Neural progenitor cell (in vitro differentiated cells): ENCODE data around the gene TSPOAP1. TPM values are rescaled to one million over a fixed set of nuclear protein-coding genes. Genes with fewer than 3 reads are reported as not detected.

ENCODE experiments used
- DNase-seq: peaks from one replicate; pipeline ENCODE4 v3.0.0-alpha.2; 2016; ENCODE audit warnings: low spot score
- H2AFZ ChIP-seq: fragments of 200-600 bp; sonication (generic); replicated peaks from 2 replicates; pipeline ENCODE4 v1.6.1; 2016; ENCODE audit warnings: antibody characterized with exemption
- H3F3A ChIP-seq: fragments of 200-600 bp; sonication (generic); 2 replicates; pipeline ENCODE4 v1.6.1; 2016; ENCODE audit warnings: antibody characterized with exemption, low read depth
- H3K27ac ChIP-seq: fragments of 200-600 bp; sonication (generic); 2 replicates; pipeline ENCODE4 v1.5.1; 2016; ENCODE audit warnings: mild to moderate bottlenecking
- H3K27me3 ChIP-seq: fragments of 200-600 bp; sonication (generic); 2 replicates; pipeline ENCODE4 v1.6.1; 2016; ENCODE audit warnings: mild to moderate bottlenecking, moderate library complexity
- H3K36me3 ChIP-seq: fragments of 200-600 bp; sonication (generic); 2 replicates; pipeline ENCODE4 v1.5.1; 2016
- H3K4me1 ChIP-seq: fragments of 200-600 bp; sonication (generic); 2 replicates; pipeline ENCODE4 v1.6.1; 2016; ENCODE audit warnings: mixed run types
- H3K4me2 ChIP-seq: fragments of 200-600 bp; sonication (generic); 2 replicates; pipeline ENCODE4 v1.6.1; 2016
- H3K4me3 ChIP-seq: fragments of 200-600 bp; sonication (generic); 2 replicates; pipeline ENCODE4 v1.5.1; 2016
- H3K79me2 ChIP-seq: fragments of 200-600 bp; sonication (generic); 2 replicates; pipeline ENCODE4 v1.6.1; 2016; ENCODE audit warnings: low read depth
- H3K9ac ChIP-seq: fragments of 200-600 bp; sonication (generic); 2 replicates; pipeline ENCODE4 v1.6.1; 2016
- H3K9me3 ChIP-seq: fragments of 200-600 bp; sonication (generic); 2 replicates; pipeline ENCODE4 v1.5.1; 2016; ENCODE audit warnings: low read depth
- H4K20me1 ChIP-seq: fragments of 200-600 bp; sonication (generic); 2 replicates; pipeline ENCODE4 v1.6.1; 2016; ENCODE audit warnings: low read depth
- H3K27ac Mint-ChIP-seq: 3 replicates; pipeline ENCODE4 v1.8.0; 2021; ENCODE audit warnings: mixed read lengths
- H3K27me3 Mint-ChIP-seq: 2 replicates; pipeline ENCODE4 v1.8.0; 2022; ENCODE audit warnings: low read depth, mild to moderate bottlenecking, inconsistent platforms, moderate library complexity, mixed read lengths; ENCODE audit not compliant: insufficient read depth
- H3K36me3 Mint-ChIP-seq: 3 replicates; pipeline ENCODE4 v1.8.0; 2021; ENCODE audit warnings: mixed read lengths
- H3K4me1 Mint-ChIP-seq: 3 replicates; pipeline ENCODE4 v1.8.0; 2021; ENCODE audit warnings: mixed read lengths
- H3K4me3 Mint-ChIP-seq: 3 replicates; pipeline ENCODE4 v1.8.0; 2021; ENCODE audit warnings: mild to moderate bottlenecking, moderate library complexity, mixed read lengths
- H3K9me3 Mint-ChIP-seq: 3 replicates; pipeline ENCODE4 v1.8.0; 2020; ENCODE audit warnings: mixed read lengths
- CTCF ChIP-seq: fragments of 200-600 bp; sonication (generic); IDR thresholded peaks from 2 replicates; pipeline ENCODE4 v1.5.1; 2017; ENCODE audit warnings: antibody characterized with exemption, mild to moderate bottlenecking
- EZH2 ChIP-seq: fragments of 200-600 bp; sonication (generic); IDR thresholded peaks from 2 replicates; pipeline ENCODE4 v1.6.1; 2017; ENCODE audit warnings: antibody characterized with exemption, mild to moderate bottlenecking, moderate library complexity
- EZH2phosphoT487 ChIP-seq: fragments of 200-600 bp; sonication (generic); IDR thresholded peaks from 2 replicates; pipeline ENCODE4 v1.6.1; 2017; ENCODE audit warnings: antibody characterized with exemption
- total RNA-seq: library from RNA; depleted of rRNA; stranded (reverse); fragments of >200 nt; gene quantifications from 2 replicates; pipeline ENCODE4 v1.2.3, GENCODE V29; 2015; ENCODE audit warnings: low replicate concordance

TSPOAP1 gene
- total RNA-seq, 1 donor from 2014 or later: 13.8 TPM

DNA sequence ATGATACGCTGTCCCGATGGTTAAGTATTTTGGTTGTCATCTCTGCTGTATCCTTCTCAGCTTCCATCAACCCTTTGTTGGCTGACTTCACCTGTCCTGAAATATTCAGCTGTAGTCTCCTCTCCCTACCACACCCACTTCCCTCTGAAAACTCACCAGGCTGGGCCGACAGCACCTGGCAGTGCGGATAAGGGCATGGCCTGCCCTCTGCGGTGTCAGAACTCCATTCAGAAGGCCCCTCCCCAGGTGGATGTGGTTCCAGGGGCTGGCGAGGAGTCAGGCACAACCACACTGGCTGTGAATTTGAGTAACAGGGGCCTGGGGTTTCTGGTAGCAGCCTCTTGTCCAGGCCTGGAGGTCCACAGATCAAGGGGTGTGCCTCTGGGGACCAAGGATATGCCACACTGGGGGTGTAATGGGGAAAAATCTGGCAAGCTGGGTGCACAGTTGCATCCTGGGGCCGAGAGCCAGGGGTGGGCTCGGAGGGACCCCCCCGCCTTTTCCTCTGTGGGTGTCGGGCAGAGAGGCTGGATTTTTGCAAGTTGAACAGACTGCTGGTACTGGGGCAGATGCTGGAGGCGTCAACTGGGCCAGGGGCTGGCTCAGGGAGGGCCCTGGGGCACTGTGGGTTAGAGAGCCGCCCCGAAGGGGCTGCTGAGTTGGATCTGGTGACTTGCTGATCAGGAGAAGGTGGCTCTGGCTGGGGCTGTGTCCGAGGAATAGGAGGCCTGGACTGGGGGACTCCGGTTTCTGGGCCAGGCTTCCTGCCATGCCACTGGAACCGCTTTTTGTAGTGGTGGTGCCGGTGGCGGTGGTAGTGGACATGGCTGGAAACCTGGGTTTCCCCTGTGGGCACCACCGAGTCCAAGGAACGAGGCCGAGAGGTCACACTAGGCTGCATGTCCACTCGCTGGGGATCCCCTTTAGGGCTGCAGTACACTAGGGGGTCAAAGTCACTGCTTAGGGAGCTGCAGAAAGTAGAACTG is 29.0 kb upstream of the TSPOAP1 start:
- Mint-ChIP-seq H3K27ac (peak overlapping the region; percentile 74), H3K27me3 (peaks cover 3% of the 10 kb centered on the region), H3K4me3 (no peak overlapping the region), H3K4me1 (peaks cover 13% of the 10 kb centered on the region), H3K36me3 (no peaks in the 10 kb centered on the region), H3K9me3 (no peaks in the 10 kb centered on the region)
- H3K9me3 ChIP-seq: no peaks in the 10 kb centered on the region
- no peak overlapping the region for H2AFZ ChIP-seq
- no peak overlapping the region for H3K9ac ChIP-seq
- no peaks in the 10 kb centered on the region for H3K79me2 ChIP-seq
- H3K36me3 ChIP-seq: no peaks in the 10 kb centered on the region
- no peak overlapping the region for H3K27ac ChIP-seq
- H3K27me3 ChIP-seq: no peaks in the 10 kb centered on the region
- peaks cover 12% of the 10 kb centered on the region for H3F3A ChIP-seq
- H4K20me1 ChIP-seq: no peaks in the 10 kb centered on the region
- H3K4me2 ChIP-seq: no peak overlapping the region
- no peak for DNase-seq
- TF ChIP-seq EZH2: no peak
- no peak for TF ChIP-seq EZH2phosphoT487
- no peak for TF ChIP-seq CTCF
- no peak overlapping the region for H3K4me3 ChIP-seq
- peaks cover 13% of the 10 kb centered on the region for H3K4me1 ChIP-seq

GRCh38 chr17:58356231-58356630 is 27.6 kb upstream of the TSPOAP1 start:
- Mint-ChIP-seq H3K4me3 (no peak overlapping the region), H3K36me3 (no peaks in the 10 kb centered on the region), H3K4me1 (peaks cover 17% of the 10 kb centered on the region), H3K27ac (no peak overlapping the region), H3K9me3 (no peaks in the 10 kb centered on the region), H3K27me3 (peaks cover 2% of the 10 kb centered on the region)
- Histone ChIP-seq H3K4me2 (no peak overlapping the region), H3K27ac (no peak overlapping the region), H4K20me1 (no peaks in the 10 kb centered on the region), H3K9ac (no peak overlapping the region), H2AFZ (no peak overlapping the region), H3K36me3 (no peaks in the 10 kb centered on the region), H3K4me1 (peaks cover 14% of the 10 kb centered on the region), H3K79me2 (peaks cover 7% of the 10 kb centered on the region), H3K27me3 (no peaks in the 10 kb centered on the region), H3K9me3 (no peaks in the 10 kb centered on the region), H3F3A (peaks cover 16% of the 10 kb centered on the region), H3K4me3 (no peak overlapping the region)
- no peak for TF ChIP-seq EZH2
- no peak for TF ChIP-seq CTCF
- TF ChIP-seq EZH2phosphoT487: no peak
- no peak for DNase-seq

- H3F3A ChIP-seq: peaks cover 16% of the 10 kb centered on the region
- H3K4me3 Mint-ChIP-seq: no peak overlapping the region
- DNase-seq: no peak
- no peaks in the 10 kb centered on the region for H3K9me3 Mint-ChIP-seq
- no peak overlapping the region for H3K9ac ChIP-seq
- peak overlapping the region; percentile 87 for H3K27ac Mint-ChIP-seq
- peaks cover 1% of the 10 kb centered on the region for H3K36me3 ChIP-seq
- H3K27me3 ChIP-seq: no peaks in the 10 kb centered on the region
- H3K4me1 ChIP-seq: peaks cover 18% of the 10 kb centered on the region
- H3K9me3 ChIP-seq: no peaks in the 10 kb centered on the region
- peaks cover 17% of the 10 kb centered on the region for H3K4me1 Mint-ChIP-seq
- TF ChIP-seq EZH2 (no peak), CTCF (no peak), EZH2phosphoT487 (no peak)
- H3K4me3 ChIP-seq: no peak overlapping the region
- H3K4me2 ChIP-seq: no peak overlapping the region
- H3K36me3 Mint-ChIP-seq: peaks cover 3% of the 10 kb centered on the region
- H3K27me3 Mint-ChIP-seq: peaks cover 2% of the 10 kb centered on the region
- H4K20me1 ChIP-seq: no peaks in the 10 kb centered on the region
- no peak overlapping the region for H2AFZ ChIP-seq
- no peak overlapping the region for H3K27ac ChIP-seq
- peaks cover 16% of the 10 kb centered on the region for H3K79me2 ChIP-seq
Observed at GRCh38 chr17:58354541-58355216, 26.1 kb upstream of the TSPOAP1 start.
